ENCODE measurements around the gene RPS4Y1.

DNA sequence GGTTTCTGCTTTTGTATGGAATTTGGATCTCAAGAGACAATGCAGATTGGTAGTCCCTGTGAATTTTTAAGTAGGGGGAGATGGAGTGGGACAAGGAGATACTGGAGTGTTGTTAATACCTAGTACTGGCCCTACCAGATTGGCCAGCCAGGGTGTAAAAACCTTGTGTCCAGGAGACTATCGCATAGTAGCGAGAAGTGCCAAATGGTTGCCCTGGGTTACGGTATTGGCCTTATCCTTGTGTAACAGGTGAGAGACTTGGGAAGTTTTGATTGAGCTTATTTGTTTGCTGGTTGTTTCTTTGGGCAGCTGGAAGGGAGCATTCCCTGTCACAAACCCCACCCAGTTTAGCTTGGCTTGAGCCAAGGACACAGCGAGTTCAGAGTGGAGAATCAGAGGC is 5.4 kb downstream of the RPS4Y1 start:
- TF ChIP-seq, protein P1, sequence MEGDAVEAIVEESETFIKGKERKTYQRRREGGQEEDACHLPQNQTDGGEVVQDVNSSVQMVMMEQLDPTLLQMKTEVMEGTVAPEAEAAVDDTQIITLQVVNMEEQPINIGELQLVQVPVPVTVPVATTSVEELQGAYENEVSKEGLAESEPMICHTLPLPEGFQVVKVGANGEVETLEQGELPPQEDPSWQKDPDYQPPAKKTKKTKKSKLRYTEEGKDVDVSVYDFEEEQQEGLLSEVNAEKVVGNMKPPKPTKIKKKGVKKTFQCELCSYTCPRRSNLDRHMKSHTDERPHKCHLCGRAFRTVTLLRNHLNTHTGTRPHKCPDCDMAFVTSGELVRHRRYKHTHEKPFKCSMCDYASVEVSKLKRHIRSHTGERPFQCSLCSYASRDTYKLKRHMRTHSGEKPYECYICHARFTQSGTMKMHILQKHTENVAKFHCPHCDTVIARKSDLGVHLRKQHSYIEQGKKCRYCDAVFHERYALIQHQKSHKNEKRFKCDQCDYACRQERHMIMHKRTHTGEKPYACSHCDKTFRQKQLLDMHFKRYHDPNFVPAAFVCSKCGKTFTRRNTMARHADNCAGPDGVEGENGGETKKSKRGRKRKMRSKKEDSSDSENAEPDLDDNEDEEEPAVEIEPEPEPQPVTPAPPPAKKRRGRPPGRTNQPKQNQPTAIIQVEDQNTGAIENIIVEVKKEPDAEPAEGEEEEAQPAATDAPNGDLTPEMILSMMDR (conservative IDR thresholded peaks at IDR 0.05), result no peak
- no peak for TF ChIP-seq ZFX (IDR thresholded peaks at IDR 0.05)
